Testis (tissue), 3 donors: ENCODE results near the gene ARL6. TPM values are rescaled to one million over a fixed set of nuclear protein-coding genes. Genes with fewer than 3 reads are reported as not detected.

ENCODE experiments used
- DNase-seq: peaks from one replicate; pipeline ENCODE4 v3.0.0-alpha.2; 2019
- H3K27ac ChIP-seq, 2 donors: fragments of 200-600 bp; sonication (generic); one replicate each; pipeline ENCODE4 v1.5.1; 2019
- H3K27me3 ChIP-seq: fragments of 200-600 bp; sonication (generic); one replicate; pipeline ENCODE4 v1.5.1; 2019
- H3K36me3 ChIP-seq: fragments of 200-600 bp; sonication (generic); one replicate; pipeline ENCODE4 v1.5.1; 2017; ENCODE audit warnings: low read depth; ENCODE audit errors: missing control alignments
- H3K4me1 ChIP-seq: fragments of 200-600 bp; sonication (generic); one replicate; pipeline ENCODE4 v1.5.1; 2019
- H3K4me3 ChIP-seq, 2 donors: fragments of 200-600 bp; sonication (generic); one replicate each; pipeline ENCODE4 v1.5.1; 2017 to 2019
- H3K9me3 ChIP-seq: fragments of 200-600 bp; sonication (generic); one replicate; pipeline ENCODE4 v1.5.1; 2017
- CTCF ChIP-seq, 3 experiments: fragments of 450-650 bp in 2 of 3; fragments of 200-600 bp in 1 of 3; sonication (generic) in 1 of 3; IDR thresholded peaks; one replicate each; pipeline ENCODE4 v1.5.1; 2016 to 2019; ENCODE audit warnings: antibody characterized with exemption in 3 of 3, mild to moderate bottlenecking in 2 of 3, moderate library complexity in 1 of 3
- POLR2A ChIP-seq: fragments of 450-650 bp; IDR thresholded peaks from one replicate; pipeline ENCODE4 v1.6.1; 2017; ENCODE audit warnings: antibody characterized with exemption, mild to moderate bottlenecking, moderate library complexity
- WGBS, 2 donors: methylation state at CpG; one replicate each; pipeline ENCODE4 v1.1.5; 2018; 5-methylcytosine and 5-hydroxymethylcytosine counted together
- intact Hi-C: fragments of 100-400 bp; cut with DNase I; formaldehyde crosslinking; loops from one replicate; pipeline ENCODE4 v1.15.1; 2023; ENCODE audit warnings: low total_unique reads
- polyA plus RNA-seq: library from polyadenylated mRNA; stranded (reverse); fragments of 350-450 nt; fragmentation: Illumina TruSeq; extraction: RNeasy Lipid Tissue Mini Kit (QIAGEN cat#74804); gene quantifications from one replicate; pipeline ENCODE4 v1.2.3, GENCODE V29; 2014; ENCODE audit warnings: low read depth, low replicate concordance; ENCODE audit not compliant: insufficient read depth
- total RNA-seq, 2 donors: library from RNA; depleted of rRNA; stranded (reverse); fragments of >200 nt; gene quantifications; one replicate each; pipeline ENCODE4 v1.2.3, GENCODE V29; 2016

Gene ARL6
- total and polyA plus RNA-seq, 3 donors from 2014 or later, result 10.6 to 23.4 (median 12.8) TPM

- Histone ChIP-seq H3K36me3 (no peaks in the 10 kb centered on the region), H3K27ac (no peak overlapping the region), H3K9me3 (no peaks in the 10 kb centered on the region), H3K4me1 (no peaks in the 10 kb centered on the region), H3K27me3 (no peaks in the 10 kb centered on the region), H3K4me3 (no peak overlapping the region)
- 86 to 89% methylated on average over 3 of the region's 3 CpGs for WGBS, 2 donors
- no peak for TF ChIP-seq CTCF (IDR thresholded peaks at IDR 0.05)
- no peak for TF ChIP-seq POLR2A
- no peak for DNase-seq
- intact Hi-C loops, result no loop called here
These were observed 39.9 kb downstream of the ARL6 start for GRCh38 chr3:97804471-97804870.

DNA sequence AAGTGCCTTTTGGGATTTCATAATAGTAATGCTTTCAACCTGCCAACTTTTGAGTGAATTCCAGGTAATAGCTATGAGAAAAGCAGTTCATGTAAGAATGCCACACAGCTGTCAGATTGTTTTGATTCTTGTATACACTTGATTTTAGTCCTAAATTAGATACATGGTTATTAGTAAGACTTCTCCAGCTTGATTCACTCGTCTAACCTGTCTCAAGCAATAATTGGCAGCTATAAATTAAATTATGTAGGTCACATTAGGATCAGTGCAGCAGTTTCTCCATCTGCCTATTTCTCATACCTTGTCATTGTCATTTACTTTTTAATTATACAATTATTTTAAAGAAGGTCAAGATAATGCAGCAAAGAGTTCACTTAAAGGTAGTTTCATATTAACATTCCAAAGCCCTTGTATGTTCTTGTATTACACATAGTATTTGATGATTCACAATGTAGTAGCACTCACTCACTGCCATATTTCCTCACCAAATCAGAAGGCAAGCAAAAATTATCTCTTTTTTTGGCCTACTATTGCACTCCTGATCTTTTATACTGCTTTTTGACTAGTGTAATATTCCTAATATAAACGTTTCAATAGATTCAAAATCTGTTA is 46.3 kb downstream of the ARL6 start:
- H3K27me3 ChIP-seq, result no peaks in the 10 kb centered on the region
- no peaks in the 10 kb centered on the region for H3K9me3 ChIP-seq
- no peak overlapping the region for H3K4me3 ChIP-seq
- intact Hi-C loops, result no loop called here
- no peak for DNase-seq
- no peak overlapping the region for H3K27ac ChIP-seq
- H3K4me1 ChIP-seq, result no peaks in the 10 kb centered on the region
- no peaks in the 10 kb centered on the region for H3K36me3 ChIP-seq
- no peak for TF ChIP-seq POLR2A
- TF ChIP-seq CTCF (IDR thresholded peaks at IDR 0.05), result no peak
- 74 to 79% methylated on average over 2 of the region's 2 CpGs for WGBS, 2 donors

GRCh38 chr3:97815149-97815917 is 50.8 kb downstream of the ARL6 start:
- Histone ChIP-seq H3K9me3 (no peaks in the 10 kb centered on the region), H3K4me3 (no peak overlapping the region), H3K4me1 (no peaks in the 10 kb centered on the region), H3K36me3 (no peaks in the 10 kb centered on the region), H3K27ac (no peak overlapping the region), H3K27me3 (no peaks in the 10 kb centered on the region)
- no peak for DNase-seq
- WGBS, 2 donors, result 0% methylated on average over 1 of the region's 1 CpG
- TF ChIP-seq POLR2A, result no peak
- no peak for TF ChIP-seq CTCF (IDR thresholded peaks at IDR 0.05)
- intact Hi-C loops, result no loop called here

GRCh38 chr3:97816811-97817210 is 52.3 kb downstream of the ARL6 start:
- no peak overlapping the region for H3K27ac ChIP-seq
- no peak for DNase-seq
- WGBS, 2 donors, result 71 to 78% methylated on average over 2 of the region's 2 CpGs
- H3K4me3 ChIP-seq, result no peak overlapping the region
- H3K9me3 ChIP-seq, result no peaks in the 10 kb centered on the region
- intact Hi-C loops, result no loop called here
- no peaks in the 10 kb centered on the region for H3K4me1 ChIP-seq
- TF ChIP-seq CTCF (IDR thresholded peaks at IDR 0.05) (no peak), POLR2A (no peak)
- no peaks in the 10 kb centered on the region for H3K36me3 ChIP-seq
- H3K27me3 ChIP-seq, result no peaks in the 10 kb centered on the region
